H1 (cell line): Measurements from ENCODE around the gene CRYGS. TPM values are rescaled to one million over a fixed set of nuclear protein-coding genes. Genes with fewer than 3 reads are reported as not detected.

Experiments
- CTCF ChIA-PET: fragments of 300-600 bp; sonication (Branson Sonifier 250); formaldehyde crosslinking; loops from one replicate; lab custom pipeline; 2021; ENCODE audit not compliant: partially characterized antibody; lab: Charles Lee
- POLR2A ChIA-PET: fragments of 300-600 bp; sonication (Branson Sonifier 250); formaldehyde crosslinking; loops from one replicate; lab custom pipeline; 2021; ENCODE audit warnings: inconsistent platforms; ENCODE audit not compliant: partially characterized antibody; lab: Charles Lee
- DNase-seq, 2 experiments: peaks; one replicate each; pipeline versions ENCODE4 v3.0.0 to v3.0.0-alpha.2; 2010 to 2022; ENCODE audit warnings: low spot score in 2 of 2, low read depth in 1 of 2, mixed read lengths in 1 of 2
- FAIRE-seq: peaks from 2 replicates; lab custom pipeline; 2011; peaks lifted over from hg19 to GRCh38; lab: Jason Lieb, UNC
- H2AFZ ChIP-seq: 2 replicates; pipeline ENCODE4 v1.8.1; 2012; ENCODE audit warnings: low read length, inconsistent platforms
- H2AK5ac ChIP-seq: 2 replicates; pipeline ENCODE4 v1.6.1; 2013; ENCODE audit warnings: low read depth, low read length
- H2BK120ac ChIP-seq: replicated peaks from 2 replicates; pipeline ENCODE3; 2013; ENCODE audit warnings: low read depth, low read length, inconsistent platforms
- H2BK12ac ChIP-seq: 2 replicates; pipeline ENCODE4 v1.6.1; 2013; ENCODE audit warnings: low read depth, low read length
- H2BK15ac ChIP-seq: 2 replicates; pipeline ENCODE4 v1.6.1; 2013; ENCODE audit warnings: low read length
- H2BK20ac ChIP-seq: 2 replicates; pipeline ENCODE4 v1.6.1; 2013; ENCODE audit warnings: low read length
- H2BK5ac ChIP-seq: 2 replicates; pipeline ENCODE4 v1.6.1; 2013; ENCODE audit warnings: low read depth, low read length
- H3K14ac ChIP-seq: 2 replicates; pipeline ENCODE4 v1.6.1; 2013; ENCODE audit warnings: inconsistent platforms; ENCODE audit not compliant: insufficient read length
- H3K18ac ChIP-seq: 2 replicates; pipeline ENCODE4 v1.6.1; 2013; ENCODE audit warnings: low read length; ENCODE audit errors: extremely low read depth
- H3K23ac ChIP-seq: 2 replicates; pipeline ENCODE4 v1.6.1; 2013; ENCODE audit warnings: inconsistent platforms; ENCODE audit not compliant: insufficient read length
- H3K23me2 ChIP-seq: 2 replicates; pipeline ENCODE4 v1.6.1; 2013; ENCODE audit warnings: low read depth, low read length
- H3K27ac ChIP-seq: 2 replicates; pipeline ENCODE4 v1.6.1; 2011; ENCODE audit warnings: low read depth, low read length, inconsistent platforms
- H3K27me3 ChIP-seq, 4 experiments: replicated peaks in 1 of 4; 1 replicate in 1 of 4; 2 replicates in 3 of 4; pipeline versions ENCODE4 v1.6.1 to v1.8.1; 2011 to 2013; ENCODE audit warnings: low read length in 3 of 4, mild to moderate bottlenecking in 3 of 4, inconsistent platforms in 2 of 4, mixed read lengths in 2 of 4, moderate library complexity in 1 of 4; ENCODE audit not compliant: control insufficient read depth in 3 of 4, insufficient read depth in 3 of 4; ENCODE audit errors: extremely low read depth in 1 of 4
- H3K36me3 ChIP-seq, 4 experiments: 2 replicates each; pipeline versions ENCODE4 v1.6.1 to v1.8.1; 2011 to 2013; ENCODE audit warnings: mild to moderate bottlenecking in 4 of 4, low read length in 3 of 4, moderate library complexity in 2 of 4, control low read depth in 1 of 4, inconsistent platforms in 1 of 4; ENCODE audit not compliant: insufficient read depth in 4 of 4, control insufficient read depth in 2 of 4
- H3K4ac ChIP-seq: replicated peaks from 2 replicates; pipeline ENCODE3; 2013; ENCODE audit warnings: low read length, low read depth, mixed read lengths, inconsistent platforms; ENCODE audit not compliant: insufficient read length
- H3K4me1 ChIP-seq, 4 experiments: replicated peaks in 1 of 4; 1 replicate in 1 of 4; 2 replicates in 3 of 4; pipeline versions ENCODE4 v1.6.1 to v1.8.1; 2011 to 2013; ENCODE audit warnings: low read length in 3 of 4, inconsistent platforms in 2 of 4, mixed read lengths in 1 of 4; ENCODE audit not compliant: insufficient read depth in 4 of 4, control insufficient read depth in 3 of 4
- H3K4me2 ChIP-seq, 2 experiments: 2 replicates each; pipeline versions ENCODE4 v1.6.1 to v1.8.1; 2011 to 2013; ENCODE audit warnings: low read depth in 2 of 2, low read length in 2 of 2, control low read depth in 1 of 2, inconsistent platforms in 1 of 2, mild to moderate bottlenecking in 1 of 2; ENCODE audit not compliant: insufficient read depth in 1 of 2
- H3K4me3 ChIP-seq, 4 experiments: fragments of 200-600, 300-600 bp in 1 of 4; sonication (generic), shearing (Covaris generic), sonication (Bioruptor Twin) in 1 of 4; 2 replicates each; pipeline versions ENCODE4 v1.5.1 to v1.8.1; 2011 to 2016; ENCODE audit warnings: low read length in 4 of 4, low read depth in 3 of 4, control low read depth in 2 of 4, inconsistent platforms in 2 of 4, mild to moderate bottlenecking in 2 of 4, mixed read lengths in 1 of 4, moderate library complexity in 1 of 4; ENCODE audit not compliant: insufficient read depth in 2 of 4; ENCODE audit errors: extremely low read depth in 1 of 4
- H3K56ac ChIP-seq: replicated peaks from 2 replicates; pipeline ENCODE3; 2013; ENCODE audit warnings: low read depth, mild to moderate bottlenecking, mixed read lengths, low read length, inconsistent platforms; ENCODE audit not compliant: insufficient read length
- H3K79me1 ChIP-seq: 2 replicates; pipeline ENCODE4 v1.6.1; 2013; ENCODE audit warnings: low read depth, low read length, control low read depth
- H3K79me2 ChIP-seq, 2 experiments: 2 replicates each; pipeline versions ENCODE4 v1.6.1 to v1.8.1; 2012 to 2013; ENCODE audit warnings: low read length in 2 of 2, mild to moderate bottlenecking in 2 of 2, inconsistent platforms in 1 of 2; ENCODE audit not compliant: insufficient read depth in 2 of 2, control insufficient read depth in 1 of 2
- H3K9ac ChIP-seq, 4 experiments: replicated peaks in 1 of 4; 1 replicate in 1 of 4; 2 replicates in 3 of 4; pipeline versions ENCODE4 v1.6.1 to v1.8.1; 2011 to 2013; ENCODE audit warnings: low read depth in 3 of 4, low read length in 3 of 4, control low read depth in 2 of 4, mild to moderate bottlenecking in 2 of 4, moderate library complexity in 2 of 4, inconsistent platforms in 1 of 4; ENCODE audit errors: extremely low read depth in 1 of 4
- H3K9me3 ChIP-seq, 2 experiments: 2 replicates each; pipeline versions ENCODE4 v1.6.1 to v1.8.1; 2012 to 2013; ENCODE audit warnings: mild to moderate bottlenecking in 2 of 2, moderate library complexity in 2 of 2, control low read depth in 1 of 2, inconsistent platforms in 1 of 2, low read depth in 1 of 2, low read length in 1 of 2, mixed read lengths in 1 of 2; ENCODE audit not compliant: insufficient read depth in 2 of 2
- H4K20me1 ChIP-seq, 2 experiments: replicated peaks in 1 of 2; 2 replicates each; pipeline versions ENCODE3 to v1.8.1; 2011 to 2013; ENCODE audit warnings: inconsistent platforms in 2 of 2, low read length in 2 of 2, mild to moderate bottlenecking in 1 of 2; ENCODE audit not compliant: insufficient read depth in 2 of 2, control insufficient read depth in 1 of 2
- H4K5ac ChIP-seq: 2 replicates; pipeline ENCODE4 v1.6.1; 2013; ENCODE audit warnings: low read length, low read depth, mixed read lengths, inconsistent platforms; ENCODE audit not compliant: insufficient read length
- H4K8ac ChIP-seq: 2 replicates; pipeline ENCODE4 v1.8.0; 2013; ENCODE audit warnings: mild to moderate bottlenecking, moderate library complexity, low read length, inconsistent platforms; ENCODE audit not compliant: insufficient read depth; ENCODE audit errors: extremely low read depth
- H4K91ac ChIP-seq: replicated peaks from 2 replicates; pipeline ENCODE3; 2013; ENCODE audit warnings: low read length, mixed read lengths, inconsistent platforms; ENCODE audit not compliant: insufficient read length
- E2F6 ChIP-seq: IDR thresholded peaks from 2 replicates; pipeline ENCODE4 v1.6.1; 2012; ENCODE audit warnings: inconsistent platforms
- GTF2F1 ChIP-seq: IDR thresholded peaks from 2 replicates; pipeline ENCODE4 v1.6.1; 2012; ENCODE audit warnings: low read depth, low read length, improper control_type of control experiment, borderline replicate concordance
- RAD21 ChIP-seq, 2 experiments: IDR thresholded peaks in 1 of 2; conservative IDR thresholded peaks in 1 of 2; 2 replicates each; pipeline ENCODE4 v1.6.1; 2011; ENCODE audit warnings: low read depth in 2 of 2, low read length in 2 of 2, improper control_type of control experiment in 1 of 2, inconsistent platforms in 1 of 2, mild to moderate bottlenecking in 1 of 2, moderate library complexity in 1 of 2
- WGBS, 2 experiments: shearing (Covaris generic) in 1 of 2; methylation state at CpG; one replicate each; pipeline versions ENCODE4 v1.1.6 to v1.1.7; 2013 to 2015; ENCODE audit warnings: low lambda C conversion rate in 2 of 2, mixed read lengths in 2 of 2, inconsistent platforms in 1 of 2, low coverage in 1 of 2, missing lambda C conversion rate in 1 of 2; ENCODE audit not compliant: insufficient replicate concordance in 2 of 2, insufficient coverage in 1 of 2, insufficient read length in 1 of 2; ENCODE audit errors: extremely low coverage in 1 of 2, missing lambda C conversion rate in 1 of 2; 5-methylcytosine and 5-hydroxymethylcytosine counted together
- polyA plus RNA-seq, 7 experiments: library from polyadenylated mRNA; depleted of rRNA in 3 of 7; stranded (reverse) in 5 of 7; unstranded in 2 of 7; fragments of >200 nt in 5 of 7; fragments of 200-250 nt in 2 of 7; gene quantifications; 1 replicate in 5 of 7; 2 replicates in 1 of 7; 4 replicates in 1 of 7; pipeline versions ENCODE4 v1.2.1 to v1.2.3, GENCODE V29; 2011 to 2013; ENCODE audit warnings: missing spikeins in 2 of 7, mixed read lengths in 2 of 7
- total RNA-seq: library from RNA; stranded (reverse); fragmentation: NEBNext Ultra II Directional; extraction: Animal tissue kit (Norgen Biotek cat#: 25700); gene quantifications from 2 replicates; pipeline ENCODE4 v1.2.1, GENCODE V29; 2021
- TF ChIP-seq, protein P1 (sequence below), 3 experiments: IDR thresholded peaks; 1 replicate in 2 of 3; 2 replicates in 1 of 3; pipeline versions ENCODE4 v1.5.1 to v1.6.1; 2011; ENCODE audit warnings: low read length in 3 of 3, mild to moderate bottlenecking in 3 of 3, inconsistent platforms in 2 of 3, low read depth in 1 of 3, moderate library complexity in 1 of 3; ENCODE audit not compliant: insufficient read depth in 1 of 3; ENCODE audit errors: control extremely low read depth in 1 of 3

CRYGS gene
- total and polyA plus RNA-seq, 2 of the 8 experiments (the other 6 are each of a cell fraction or from before 2014, with no cell fraction given), result 1.5 to 1.8 TPM

GRCh38 chr3:186514296-186515002, 29.7 kb downstream of the CRYGS start:
- no peak overlapping the region for H3K4me2 ChIP-seq
- no peak overlapping the region for H3K18ac ChIP-seq
- no peaks in the 10 kb centered on the region for H3K36me3 ChIP-seq
- H2BK120ac ChIP-seq, result no peak overlapping the region
- H2BK15ac ChIP-seq, result no peak overlapping the region
- no peak overlapping the region for H3K4me3 ChIP-seq
- H2BK5ac ChIP-seq, result no peak overlapping the region
- H2AFZ ChIP-seq, result peak overlapping the region; percentile 76; the same call in 1 of the 2 replicates
- no peaks in the 10 kb centered on the region; a peak in 2 of 7 replicates for H3K27me3 ChIP-seq
- H4K8ac ChIP-seq, result no peak overlapping the region
- ChIA-PET POLR2A (no interaction called here), CTCF (no interaction called here)
- H3K9ac ChIP-seq, result no peak overlapping the region
- no peaks in the 10 kb centered on the region for H3K79me2 ChIP-seq
- H3K56ac ChIP-seq, result no peak overlapping the region
- H3K23me2 ChIP-seq, result no peaks in the 10 kb centered on the region
- no peak overlapping the region for H2BK20ac ChIP-seq
- no peak overlapping the region for H2AK5ac ChIP-seq
- no peak overlapping the region for H4K91ac ChIP-seq
- whole genome bisulfite sequencing, 2 experiments, result 77% methylated on average over 3 of the region's 3 CpGs; no CpG with 5 or more reads in 1 of the 2 experiments
- FAIRE-seq, result peak; percentile 94
- no peak overlapping the region for H3K23ac ChIP-seq
- H3K9me3 ChIP-seq, result no peaks in the 10 kb centered on the region
- H3K14ac ChIP-seq, result no peak overlapping the region
- no peak overlapping the region for H3K4ac ChIP-seq
- no peak for DNase-seq
- H2BK12ac ChIP-seq, result no peak overlapping the region
- peaks cover 0 to 2% (median 0%) of the 10 kb centered on the region in 4 experiments; a peak in 1 of 7 replicates for H3K4me1 ChIP-seq
- H4K20me1 ChIP-seq, result no peaks in the 10 kb centered on the region
- no peak overlapping the region for H4K5ac ChIP-seq
- TF ChIP-seq RAD21 (IDR thresholded peaks at IDR 0.05 in 1 of 2, conservative IDR thresholded peaks at IDR 0.05 in 1 of 2; ENCODE audit: low read depth in 2 of 2, low read length in 2 of 2), result peak; percentile 18 to 45; a peak in 3 of 4 replicates
- TF ChIP-seq, protein P1, sequence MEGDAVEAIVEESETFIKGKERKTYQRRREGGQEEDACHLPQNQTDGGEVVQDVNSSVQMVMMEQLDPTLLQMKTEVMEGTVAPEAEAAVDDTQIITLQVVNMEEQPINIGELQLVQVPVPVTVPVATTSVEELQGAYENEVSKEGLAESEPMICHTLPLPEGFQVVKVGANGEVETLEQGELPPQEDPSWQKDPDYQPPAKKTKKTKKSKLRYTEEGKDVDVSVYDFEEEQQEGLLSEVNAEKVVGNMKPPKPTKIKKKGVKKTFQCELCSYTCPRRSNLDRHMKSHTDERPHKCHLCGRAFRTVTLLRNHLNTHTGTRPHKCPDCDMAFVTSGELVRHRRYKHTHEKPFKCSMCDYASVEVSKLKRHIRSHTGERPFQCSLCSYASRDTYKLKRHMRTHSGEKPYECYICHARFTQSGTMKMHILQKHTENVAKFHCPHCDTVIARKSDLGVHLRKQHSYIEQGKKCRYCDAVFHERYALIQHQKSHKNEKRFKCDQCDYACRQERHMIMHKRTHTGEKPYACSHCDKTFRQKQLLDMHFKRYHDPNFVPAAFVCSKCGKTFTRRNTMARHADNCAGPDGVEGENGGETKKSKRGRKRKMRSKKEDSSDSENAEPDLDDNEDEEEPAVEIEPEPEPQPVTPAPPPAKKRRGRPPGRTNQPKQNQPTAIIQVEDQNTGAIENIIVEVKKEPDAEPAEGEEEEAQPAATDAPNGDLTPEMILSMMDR (IDR thresholded peaks at IDR 0.05; ENCODE audit: control extremely low read depth in 1 of 3, insufficient read depth in 1 of 3, low read depth in 1 of 3, low read length in 3 of 3), result peak; percentile 45 to 78 (median 55); a peak in 3 of 4 replicates
- 0 out of 2 replicates have a peak, but pooled peaks have one; percentile 17 for TF ChIP-seq E2F6
- TF ChIP-seq GTF2F1, result no peak
- no peak overlapping the region for H3K27ac ChIP-seq
- H3K79me1 ChIP-seq, result no peaks in the 10 kb centered on the region
